A549 (cell line): ENCODE results near the gene PRLR. TPM values are rescaled to one million over a fixed set of nuclear protein-coding genes. Genes with fewer than 3 reads are reported as not detected.

ENCODE experiments used
- ATAC-seq, 2 experiments: fragments of 200-7000 bp in 1 of 2; fragments of >200 bp in 1 of 2; cut with Nextera tagmentation in 1 of 2; cut with Tn5 transposase in 1 of 2; 3 replicates each; pipeline versions ENCODE4 v1.8.0 to v1.9.1; 2018 to 2020; ENCODE audit warnings: mild to moderate bottlenecking in 1 of 2, moderate library complexity in 1 of 2
- CTCF ChIA-PET: fragments of 300-600 bp; sonication (Branson Sonifier 250); formaldehyde crosslinking; extraction: SDS; loops from one replicate; lab custom pipeline; 2021; ENCODE audit warnings: antibody characterized with exemption, inconsistent platforms; lab: Yijun Ruan, JAX
- POLR2A ChIA-PET: fragments of 350-600 bp; formaldehyde crosslinking; extraction: SDS; loops from one replicate; lab custom pipeline; 2021; ENCODE audit warnings: antibody characterized with exemption, inconsistent platforms; lab: Yijun Ruan, JAX
- DNase-seq, 2 experiments: peaks; one replicate each; pipeline versions ENCODE4 v3.0.0 to v3.0.0-alpha.2; 2011 to 2016; ENCODE audit warnings: low read depth in 1 of 2, low spot score in 1 of 2
- FAIRE-seq: peaks from 2 replicates; lab custom pipeline; 2011; peaks lifted over from hg19 to GRCh38; lab: Jason Lieb, UNC
- H3K27ac ChIP-seq, 2 experiments: fragments of >200 bp; sonication (Bioruptor Twin); formaldehyde crosslinking; 3 replicates each; pipeline ENCODE4 v1.5.1; 2016 to 2017
- H3K4me1 ChIP-seq: fragments of >200 bp; sonication (Bioruptor Twin); formaldehyde crosslinking; 3 replicates; pipeline ENCODE4 v1.6.1; 2016
- H3K4me2 ChIP-seq: fragments of >200 bp; sonication (Bioruptor Twin); formaldehyde crosslinking; 3 replicates; pipeline ENCODE4 v1.6.1; 2016
- H3K4me3 ChIP-seq: fragments of >200 bp; sonication (Bioruptor Twin); formaldehyde crosslinking; 3 replicates; pipeline ENCODE4 v1.5.1; 2016
- H3K9me3 ChIP-seq: fragments of >200 bp; sonication (Bioruptor Twin); formaldehyde crosslinking; 3 replicates; pipeline ENCODE4 v1.6.1; 2016
- CBX8 ChIP-seq: fragments of 200-600 bp; sonication (generic); IDR thresholded peaks from 2 replicates; pipeline ENCODE4 v1.6.1; 2016
- CEBPB ChIP-seq, 2 experiments: fragments of >200 bp in 1 of 2; sonication (Bioruptor Twin) in 1 of 2; formaldehyde crosslinking in 1 of 2; IDR thresholded peaks; 2 replicates each; pipeline ENCODE4 v1.6.1; 2012 to 2016
- FOXS1 ChIP-seq: fragments of 250-450 bp; sonication (Bioruptor Pico); IDR thresholded peaks from 2 replicates; pipeline ENCODE4 v1.5.0; 2020; ENCODE audit warnings: mild to moderate bottlenecking, moderate library complexity
- GATA3 ChIP-seq: IDR thresholded peaks from 2 replicates; pipeline ENCODE4 v1.6.1; 2012; ENCODE audit warnings: borderline replicate concordance
- HEYL ChIP-seq: fragments of 250-450 bp; sonication (Bioruptor Pico); IDR thresholded peaks from 2 replicates; pipeline ENCODE4 v1.8.0; 2021; ENCODE audit warnings: mild to moderate bottlenecking, moderate library complexity
- HOXA7 ChIP-seq: fragments of 250-450 bp; sonication (Bioruptor Pico); IDR thresholded peaks from 2 replicates; pipeline ENCODE4 v1.5.0; 2020; ENCODE audit warnings: mild to moderate bottlenecking, moderate library complexity
- HOXB13 ChIP-seq: fragments of 250-450 bp; sonication (Bioruptor Pico); IDR thresholded peaks from 2 replicates; pipeline ENCODE4 v1.5.0; 2020; ENCODE audit warnings: low read depth, mild to moderate bottlenecking, moderate library complexity
- JUN ChIP-seq, 2 experiments: fragments of >200 bp; sonication (Bioruptor Twin); formaldehyde crosslinking; IDR thresholded peaks; 2 replicates in 1 of 2; 3 replicates in 1 of 2; pipeline ENCODE4 v1.6.1; 2016 to 2017
- KDM5A ChIP-seq: fragments of 200-600 bp; sonication (generic); IDR thresholded peaks from 2 replicates; pipeline ENCODE4 v1.6.1; 2016; ENCODE audit warnings: antibody characterized with exemption, mild to moderate bottlenecking
- RFX5 ChIP-seq: fragments of 450-650 bp; IDR thresholded peaks from 2 replicates; pipeline ENCODE4 v1.7.1; 2014; ENCODE audit warnings: antibody characterized with exemption, mild to moderate bottlenecking, moderate library complexity
- RNF2 ChIP-seq: fragments of 200-600 bp; sonication (generic); IDR thresholded peaks from 2 replicates; pipeline ENCODE4 v1.6.1; 2016; ENCODE audit warnings: low read depth, mild to moderate bottlenecking, antibody characterized with exemption, moderate library complexity, borderline replicate concordance
- SMC3 ChIP-seq: fragments of >200 bp; sonication (Bioruptor Twin); formaldehyde crosslinking; IDR thresholded peaks from 3 replicates; pipeline ENCODE4 v1.6.1; 2018; ENCODE audit warnings: inconsistent platforms
- SREBF2 ChIP-seq: fragments of 450-650 bp; IDR thresholded peaks from 2 replicates; pipeline ENCODE4 v1.6.1; 2014; ENCODE audit warnings: mild to moderate bottlenecking, moderate library complexity
- ZC3H11A ChIP-seq: fragments of 450-650 bp; IDR thresholded peaks from 2 replicates; pipeline ENCODE4 v1.6.1; 2014; ENCODE audit warnings: antibody characterized with exemption, mild to moderate bottlenecking
- ZSCAN20 ChIP-seq: fragments of 250-450 bp; sonication (Bioruptor Pico); IDR thresholded peaks from 2 replicates; pipeline ENCODE4 v1.8.0; 2022; ENCODE audit warnings: mild to moderate bottlenecking, moderate library complexity
- WGBS: methylation state at CpG from one replicate; pipeline ENCODE4 v1.1.6; 2017; ENCODE audit errors: missing lambda C conversion rate; 5-methylcytosine and 5-hydroxymethylcytosine counted together
- polyA plus RNA-seq, 4 experiments: library from polyadenylated mRNA; depleted of rRNA in 3 of 4; stranded (reverse); fragments of >200 nt; fragmentation: RNase III in 1 of 4; extraction: RNeasy Plus Mini Kit Qiagen cat#74134 plus additional on column Dnase treatment in 1 of 4; gene quantifications; 2 replicates in 3 of 4; 3 replicates in 1 of 4; pipeline ENCODE4 v1.2.3, GENCODE V29; 2011 to 2017
- TF ChIP-seq, protein P1 (sequence below): fragments of >200 bp; sonication (Bioruptor Twin); formaldehyde crosslinking; IDR thresholded peaks from 3 replicates; pipeline ENCODE4 v1.5.1; 2016
- TF ChIP-seq, protein P2 (sequence below): fragments of 150-350 bp; IDR thresholded peaks from 2 replicates; pipeline ENCODE4 v1.6.1; 2014; ENCODE audit warnings: low read depth, mild to moderate bottlenecking, low read length
- TF ChIP-seq, protein P3 (sequence below): fragments of 200-600 bp; sonication (generic); IDR thresholded peaks from 2 replicates; pipeline ENCODE4 v1.6.1; 2016; ENCODE audit warnings: antibody characterized with exemption, mild to moderate bottlenecking, moderate library complexity
- TF ChIP-seq, protein P4 (sequence below): IDR thresholded peaks from 2 replicates; pipeline ENCODE4 v1.6.1; 2012

PRLR gene
- polyA plus RNA-seq, 2 of the 4 experiments (the other 2 are of a cell fraction), result 0.09 TPM; not detected in 1

DNA sequence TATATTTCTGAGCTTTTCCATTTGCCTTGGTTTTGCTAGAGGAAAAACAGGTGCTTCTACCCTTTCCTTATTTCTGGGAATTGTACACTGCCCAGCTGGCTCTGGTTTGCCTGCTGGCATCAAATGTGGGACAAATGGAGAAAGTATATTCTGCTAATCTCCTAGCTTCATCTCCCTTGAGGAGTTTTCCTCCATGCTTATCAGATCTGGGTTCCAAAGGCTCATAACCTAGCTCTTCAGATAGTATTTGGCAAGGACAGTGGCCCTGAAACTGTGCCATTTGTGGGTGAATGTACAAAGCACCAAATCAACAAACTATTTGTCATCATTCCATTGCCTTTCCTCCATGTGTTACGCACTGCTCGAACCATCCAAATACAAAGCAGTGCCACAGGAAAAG lies 16.2 kb downstream of the PRLR start:
- ChIA-PET CTCF (interaction anchor here (0.8 to 0.9 kb wide), 2 partner anchors 17 to 20 kb away, joined by 3 read pairs; no protein-coding TSS in a partner anchor), POLR2A (no interaction called here)
- Histone ChIP-seq H3K27ac (no peak overlapping the region), H3K4me3 (no peak overlapping the region), H3K9me3 (no peaks in the 10 kb centered on the region), H3K4me2 (no peak overlapping the region), H3K4me1 (no peaks in the 10 kb centered on the region)
- 56% methylated on average over 2 of the region's 2 CpGs for WGBS
- no peak for DNase-seq
- FAIRE-seq, result no peak
- no peak for ATAC-seq
- no peak for TF ChIP-seq CBX8
- TF ChIP-seq JUN (IDR thresholded peaks at IDR 0.05), result no peak
- no peak for TF ChIP-seq HOXB13
- TF ChIP-seq SREBF2, result no peak

DNA sequence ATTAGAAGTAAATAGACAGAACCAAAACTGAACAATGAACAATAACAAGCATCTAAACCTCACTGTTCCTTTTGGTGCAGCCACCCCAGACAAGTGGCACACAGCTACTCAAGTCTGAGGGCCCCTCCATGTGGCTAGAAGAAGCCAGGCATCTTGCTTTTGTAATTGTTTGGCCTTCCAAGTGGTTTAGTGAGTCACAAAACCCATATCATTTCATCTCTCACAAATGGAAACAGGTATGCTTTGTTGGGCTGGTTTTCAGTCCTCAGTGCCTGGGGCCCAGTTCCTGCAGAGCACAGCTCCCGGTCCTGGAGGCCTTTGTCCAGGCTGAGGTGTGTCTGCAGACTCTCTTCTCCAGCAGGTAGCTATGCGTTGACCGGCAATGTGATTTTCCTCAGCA lies 16.7 kb downstream of the PRLR start:
- POLR2A ChIA-PET, result no interaction called here
- H3K4me1 ChIP-seq, result no peaks in the 10 kb centered on the region
- no peak for DNase-seq
- CTCF ChIA-PET, result interaction anchor here (0.8 to 0.9 kb wide), 2 partner anchors 16 to 20 kb away, joined by 3 read pairs; no protein-coding TSS in a partner anchor
- no peak for ATAC-seq
- H3K4me2 ChIP-seq, result no peak overlapping the region
- H3K9me3 ChIP-seq, result no peaks in the 10 kb centered on the region
- 24% methylated on average over 3 of the region's 3 CpGs for WGBS
- no peak for FAIRE-seq
- no peak overlapping the region for H3K4me3 ChIP-seq
- TF ChIP-seq RFX5 (no peak), HEYL (no peak), CBX8 (no peak), KDM5A (no peak), SMC3 (no peak), CEBPB (IDR thresholded peaks at IDR 0.05) (no peak), GATA3 (no peak), ZSCAN20 (CRISPR knock-in tag) (no peak), FOXS1 (CRISPR knock-in tag) (no peak), ZC3H11A (no peak), HOXA7 (CRISPR knock-in tag) (no peak), RNF2 (no peak)
- TF ChIP-seq, protein P1, sequence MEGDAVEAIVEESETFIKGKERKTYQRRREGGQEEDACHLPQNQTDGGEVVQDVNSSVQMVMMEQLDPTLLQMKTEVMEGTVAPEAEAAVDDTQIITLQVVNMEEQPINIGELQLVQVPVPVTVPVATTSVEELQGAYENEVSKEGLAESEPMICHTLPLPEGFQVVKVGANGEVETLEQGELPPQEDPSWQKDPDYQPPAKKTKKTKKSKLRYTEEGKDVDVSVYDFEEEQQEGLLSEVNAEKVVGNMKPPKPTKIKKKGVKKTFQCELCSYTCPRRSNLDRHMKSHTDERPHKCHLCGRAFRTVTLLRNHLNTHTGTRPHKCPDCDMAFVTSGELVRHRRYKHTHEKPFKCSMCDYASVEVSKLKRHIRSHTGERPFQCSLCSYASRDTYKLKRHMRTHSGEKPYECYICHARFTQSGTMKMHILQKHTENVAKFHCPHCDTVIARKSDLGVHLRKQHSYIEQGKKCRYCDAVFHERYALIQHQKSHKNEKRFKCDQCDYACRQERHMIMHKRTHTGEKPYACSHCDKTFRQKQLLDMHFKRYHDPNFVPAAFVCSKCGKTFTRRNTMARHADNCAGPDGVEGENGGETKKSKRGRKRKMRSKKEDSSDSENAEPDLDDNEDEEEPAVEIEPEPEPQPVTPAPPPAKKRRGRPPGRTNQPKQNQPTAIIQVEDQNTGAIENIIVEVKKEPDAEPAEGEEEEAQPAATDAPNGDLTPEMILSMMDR, result no peak
- TF ChIP-seq, protein P2, sequence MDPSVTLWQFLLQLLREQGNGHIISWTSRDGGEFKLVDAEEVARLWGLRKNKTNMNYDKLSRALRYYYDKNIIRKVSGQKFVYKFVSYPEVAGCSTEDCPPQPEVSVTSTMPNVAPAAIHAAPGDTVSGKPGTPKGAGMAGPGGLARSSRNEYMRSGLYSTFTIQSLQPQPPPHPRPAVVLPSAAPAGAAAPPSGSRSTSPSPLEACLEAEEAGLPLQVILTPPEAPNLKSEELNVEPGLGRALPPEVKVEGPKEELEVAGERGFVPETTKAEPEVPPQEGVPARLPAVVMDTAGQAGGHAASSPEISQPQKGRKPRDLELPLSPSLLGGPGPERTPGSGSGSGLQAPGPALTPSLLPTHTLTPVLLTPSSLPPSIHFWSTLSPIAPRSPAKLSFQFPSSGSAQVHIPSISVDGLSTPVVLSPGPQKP, result no peak
- TF ChIP-seq, protein P3, sequence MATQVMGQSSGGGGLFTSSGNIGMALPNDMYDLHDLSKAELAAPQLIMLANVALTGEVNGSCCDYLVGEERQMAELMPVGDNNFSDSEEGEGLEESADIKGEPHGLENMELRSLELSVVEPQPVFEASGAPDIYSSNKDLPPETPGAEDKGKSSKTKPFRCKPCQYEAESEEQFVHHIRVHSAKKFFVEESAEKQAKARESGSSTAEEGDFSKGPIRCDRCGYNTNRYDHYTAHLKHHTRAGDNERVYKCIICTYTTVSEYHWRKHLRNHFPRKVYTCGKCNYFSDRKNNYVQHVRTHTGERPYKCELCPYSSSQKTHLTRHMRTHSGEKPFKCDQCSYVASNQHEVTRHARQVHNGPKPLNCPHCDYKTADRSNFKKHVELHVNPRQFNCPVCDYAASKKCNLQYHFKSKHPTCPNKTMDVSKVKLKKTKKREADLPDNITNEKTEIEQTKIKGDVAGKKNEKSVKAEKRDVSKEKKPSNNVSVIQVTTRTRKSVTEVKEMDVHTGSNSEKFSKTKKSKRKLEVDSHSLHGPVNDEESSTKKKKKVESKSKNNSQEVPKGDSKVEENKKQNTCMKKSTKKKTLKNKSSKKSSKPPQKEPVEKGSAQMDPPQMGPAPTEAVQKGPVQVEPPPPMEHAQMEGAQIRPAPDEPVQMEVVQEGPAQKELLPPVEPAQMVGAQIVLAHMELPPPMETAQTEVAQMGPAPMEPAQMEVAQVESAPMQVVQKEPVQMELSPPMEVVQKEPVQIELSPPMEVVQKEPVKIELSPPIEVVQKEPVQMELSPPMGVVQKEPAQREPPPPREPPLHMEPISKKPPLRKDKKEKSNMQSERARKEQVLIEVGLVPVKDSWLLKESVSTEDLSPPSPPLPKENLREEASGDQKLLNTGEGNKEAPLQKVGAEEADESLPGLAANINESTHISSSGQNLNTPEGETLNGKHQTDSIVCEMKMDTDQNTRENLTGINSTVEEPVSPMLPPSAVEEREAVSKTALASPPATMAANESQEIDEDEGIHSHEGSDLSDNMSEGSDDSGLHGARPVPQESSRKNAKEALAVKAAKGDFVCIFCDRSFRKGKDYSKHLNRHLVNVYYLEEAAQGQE, result no peak
- TF ChIP-seq, protein P4, sequence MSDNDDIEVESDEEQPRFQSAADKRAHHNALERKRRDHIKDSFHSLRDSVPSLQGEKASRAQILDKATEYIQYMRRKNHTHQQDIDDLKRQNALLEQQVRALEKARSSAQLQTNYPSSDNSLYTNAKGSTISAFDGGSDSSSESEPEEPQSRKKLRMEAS, result no peak
- H3K27ac ChIP-seq, result no peak overlapping the region
